ENCODE measurements around the gene NEK11. TPM values are rescaled to one million over a fixed set of nuclear protein-coding genes. Genes with fewer than 3 reads are reported as not detected.
"Not testable (repeated sequence)": the region's sequence is repeated elsewhere in the genome, so short reads cannot be mapped to it uniquely, and the experiment has no call there.

The NEK11 gene
- total RNA-seq, 2 experiments from 2014 or later: 1.0 to 1.3 TPM

DNA sequence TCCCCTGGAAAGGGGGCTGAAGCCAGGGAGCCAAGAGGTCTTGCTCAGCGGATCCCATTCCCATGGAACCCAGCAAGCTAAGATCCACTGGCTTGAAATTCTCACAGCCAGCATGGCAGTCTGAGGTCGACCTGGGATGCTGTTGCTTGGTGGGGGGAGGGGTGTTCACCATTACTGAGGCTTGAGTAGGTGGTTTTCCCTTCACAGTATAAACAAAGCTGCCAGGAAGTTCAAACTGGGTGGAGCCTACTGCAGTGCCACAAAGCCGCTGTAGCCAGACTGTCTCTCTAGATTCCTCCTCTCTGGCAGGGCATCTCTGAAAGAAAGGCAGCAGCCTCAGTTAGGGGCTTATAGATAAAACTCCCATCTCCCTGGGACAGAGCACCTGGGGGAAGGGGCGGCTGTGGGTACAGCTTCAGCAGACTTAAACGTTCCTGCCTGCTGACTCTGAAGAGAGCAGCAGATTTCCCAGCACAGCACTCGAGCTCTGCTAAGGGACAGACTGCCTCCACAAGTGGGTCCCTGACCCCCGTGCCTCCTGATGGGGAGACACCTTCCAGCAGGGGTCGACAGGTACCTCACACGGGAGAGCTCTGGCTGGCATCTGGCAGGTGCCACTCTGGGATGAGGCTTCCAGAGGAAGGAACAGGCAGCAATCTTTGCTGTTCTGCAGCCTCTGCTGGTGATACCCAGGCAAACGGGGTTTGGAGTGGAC lies 15.8 kb downstream of the NEK11 start:
- H3K27me3 Mint-ChIP-seq; intact Hi-C loops (cut with DNase I, micrococcal nuclease); H3K4me3 Mint-ChIP-seq; POLR2A ChIA-PET: not testable (repeated sequence)
- CTCF ChIA-PET: interaction anchor here (0.6 to 1.1 kb wide), 2 partner anchors 14 to 1407 kb away, joined by 3 read pairs; no protein-coding TSS in a partner anchor
- peaks cover 18% of the 10 kb centered on the region for H3K36me3 Mint-ChIP-seq (ENCODE audit: low read depth)
- H3K27ac Mint-ChIP-seq: peak overlapping the region; percentile 68
- peaks cover 29% of the 10 kb centered on the region for H3K9me3 Mint-ChIP-seq (ENCODE audit: low read depth)
- DNase-seq (peak; percentile 54), ATAC-seq (peak; percentile 74)
- H3K4me1 Mint-ChIP-seq: peaks cover 28% of the 10 kb centered on the region

DNA sequence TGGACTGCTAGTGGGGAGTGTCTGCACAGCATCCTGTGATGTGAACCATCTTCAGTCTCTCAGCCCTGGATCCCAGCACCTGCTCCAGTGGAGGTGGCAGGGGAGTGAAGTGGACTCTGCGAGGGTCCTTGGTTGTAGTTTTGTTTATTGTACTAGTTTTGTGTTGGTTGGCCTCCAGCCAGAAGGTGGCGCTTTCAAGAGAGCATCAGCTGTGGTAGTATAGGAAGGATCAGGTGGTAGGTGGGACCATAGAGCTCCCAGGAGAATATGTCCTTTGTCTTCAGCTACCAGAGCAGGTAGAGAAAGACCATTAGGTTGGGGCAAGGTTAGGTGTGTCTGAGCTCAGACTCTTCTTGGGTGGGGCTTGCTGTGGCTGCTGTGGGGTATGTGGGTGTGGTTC lies 20.9 kb downstream of the NEK11 start:
- no peaks in the 10 kb centered on the region for H3K27me3 Mint-ChIP-seq

DNA sequence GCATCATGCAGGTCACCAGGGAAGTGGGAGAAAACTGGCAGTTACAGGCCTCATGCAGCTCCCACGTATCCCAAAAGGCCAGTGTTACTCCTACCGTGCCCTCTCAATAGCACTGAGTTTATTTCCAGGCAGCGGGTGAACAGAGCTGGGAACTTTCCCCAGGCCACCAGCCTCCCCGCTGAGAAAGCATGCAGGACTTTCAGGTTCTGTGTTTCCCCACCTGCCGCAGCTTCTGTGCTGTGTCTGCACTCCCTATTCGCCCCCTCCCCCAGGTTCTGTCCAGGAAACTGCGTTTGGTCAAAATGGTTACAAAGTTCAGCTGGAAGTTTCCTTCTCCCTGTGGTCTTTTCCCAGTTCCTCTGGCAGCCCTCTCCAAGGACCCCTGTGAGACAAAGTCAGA lies 21.4 kb downstream of the NEK11 start:
- H3K27ac Mint-ChIP-seq: no peak overlapping the region
- H3K36me3 Mint-ChIP-seq (ENCODE audit: low read depth): peaks cover 18% of the 10 kb centered on the region
- POLR2A ChIA-PET: no interaction called here
- ATAC-seq: no peak
- CTCF ChIA-PET: interaction anchor here (0.6 kb wide), 1 partner anchor 962 kb away, joined by 3 read pairs; no protein-coding TSS in a partner anchor
- intact Hi-C loops (cut with DNase I, micrococcal nuclease): no loop called here
- peaks cover 5% of the 10 kb centered on the region for H3K4me1 Mint-ChIP-seq
- H3K9me3 Mint-ChIP-seq (ENCODE audit: low read depth): peaks cover 29% of the 10 kb centered on the region
- H3K27me3 Mint-ChIP-seq: no peaks in the 10 kb centered on the region
- H3K4me3 Mint-ChIP-seq: no peak overlapping the region
- DNase-seq: no peak

More for the DNA sequence above, 20.9 kb downstream of the NEK11 start:
- DNase-seq (peak; percentile 21), ATAC-seq (no peak)
- CTCF ChIA-PET: interaction anchor here (0.6 kb wide), 1 partner anchor 962 kb away, joined by 3 read pairs; no protein-coding TSS in a partner anchor
- Mint-ChIP-seq H3K27ac (no peak overlapping the region), H3K36me3 (ENCODE audit: low read depth) (peaks cover 18% of the 10 kb centered on the region), H3K4me1 (peaks cover 10% of the 10 kb centered on the region), H3K9me3 (ENCODE audit: low read depth) (peaks cover 29% of the 10 kb centered on the region), H3K4me3 (no peak overlapping the region)
- intact Hi-C loops (cut with DNase I, micrococcal nuclease): no loop called here
- POLR2A ChIA-PET: no interaction called here

DNA sequence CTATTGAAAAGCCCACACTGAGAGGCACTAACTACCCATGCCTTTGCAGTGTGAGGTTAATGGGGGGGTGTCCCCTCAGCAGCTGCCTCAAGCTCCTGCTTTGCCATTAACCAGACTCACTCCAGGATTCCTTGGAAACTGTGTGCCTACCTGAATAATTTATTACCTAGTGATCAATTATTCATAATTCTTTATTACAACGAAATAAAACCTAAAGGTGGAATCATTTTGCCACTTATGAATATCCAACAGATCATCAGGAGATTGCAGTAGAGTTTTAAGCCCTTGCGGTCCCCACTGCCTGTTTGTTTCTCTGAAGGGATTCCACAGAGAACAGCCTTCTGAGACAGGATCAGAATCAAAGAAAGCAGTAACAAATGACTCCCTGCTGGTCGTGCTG lies 23.3 kb downstream of the NEK11 start:
- Mint-ChIP-seq H3K36me3 (ENCODE audit: low read depth) (peaks cover 2% of the 10 kb centered on the region), H3K4me3 (no peak overlapping the region), H3K4me1 (no peaks in the 10 kb centered on the region), H3K9me3 (ENCODE audit: low read depth) (peaks cover 12% of the 10 kb centered on the region), H3K27ac (no peak overlapping the region), H3K27me3 (no peaks in the 10 kb centered on the region)
- CTCF ChIA-PET: no interaction called here
- no peak for ATAC-seq
- DNase-seq: no peak
- intact Hi-C loops (cut with DNase I, micrococcal nuclease): no loop called here
- POLR2A ChIA-PET: no interaction called here

DNA sequence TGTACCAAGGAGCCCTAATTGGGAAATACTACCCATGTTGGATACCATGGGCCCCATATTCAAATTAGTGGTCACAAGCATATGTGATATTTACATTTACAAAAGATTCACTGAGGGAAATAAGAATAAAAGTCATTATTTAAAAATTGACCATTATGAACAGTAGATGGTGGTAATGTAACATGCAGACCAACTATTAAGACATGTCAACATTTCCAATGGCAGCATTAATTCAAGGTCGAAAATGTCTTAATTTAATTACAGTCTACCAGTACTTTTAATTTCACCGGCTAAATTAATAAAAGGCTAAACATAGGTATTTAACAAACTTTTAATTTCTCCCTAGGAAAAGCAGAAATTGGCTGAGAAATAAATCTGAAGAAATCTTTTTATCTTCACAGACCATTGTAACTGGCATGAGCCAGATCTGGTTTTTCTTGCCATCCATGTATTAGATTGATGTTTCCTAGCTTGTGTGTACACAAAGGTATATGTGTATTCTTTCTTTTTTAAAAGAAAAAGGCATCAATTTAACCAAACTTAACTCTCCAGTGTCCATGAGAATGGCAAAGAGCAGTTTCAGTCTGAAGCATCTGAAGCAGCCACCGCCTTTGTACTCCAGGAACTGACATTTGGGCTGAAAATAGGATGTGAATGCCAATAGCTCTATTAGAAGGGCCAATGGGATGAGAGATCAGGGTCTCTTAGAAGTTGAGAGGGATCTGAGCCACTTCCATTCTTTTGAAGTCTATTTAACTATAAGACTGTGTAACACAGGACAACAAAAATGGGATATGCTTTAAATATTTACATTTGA lies 26.6 kb downstream of the NEK11 start:
- ChIA-PET CTCF (no interaction called here), POLR2A (interaction anchor here (0.6 kb wide), 1 partner anchor 18 kb away, joined by 3 read pairs; no protein-coding TSS in a partner anchor)
- Mint-ChIP-seq H3K9me3 (ENCODE audit: low read depth) (no peaks in the 10 kb centered on the region), H3K4me3 (no peak overlapping the region), H3K27ac (no peak overlapping the region), H3K4me1 (no peaks in the 10 kb centered on the region), H3K36me3 (ENCODE audit: low read depth) (no peaks in the 10 kb centered on the region), H3K27me3 (no peaks in the 10 kb centered on the region)
- intact Hi-C loops (cut with DNase I, micrococcal nuclease): no loop called here
- no peak for DNase-seq
- no peak for ATAC-seq

DNA sequence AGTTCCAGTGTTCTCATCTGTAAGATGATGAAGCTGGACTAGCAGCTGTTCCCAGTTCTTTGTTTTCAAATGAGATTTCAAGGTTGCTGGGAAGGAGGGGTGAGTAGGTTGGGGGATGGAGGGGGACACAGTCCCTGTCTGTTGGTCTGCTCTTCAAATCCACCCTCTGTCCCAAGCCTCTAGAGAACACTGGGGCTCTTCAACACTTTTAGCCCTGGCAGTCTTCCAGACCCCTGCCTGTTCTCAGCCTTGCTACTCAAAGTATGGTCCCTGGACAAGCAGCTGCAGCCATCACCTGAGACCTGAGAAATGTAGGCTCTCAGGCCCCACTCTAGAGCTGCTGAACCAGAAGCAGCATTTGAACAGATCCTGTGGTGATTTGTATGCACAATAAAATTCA lies 41.3 kb downstream of the NEK11 start:
- intact Hi-C loops (cut with DNase I, micrococcal nuclease): no loop called here
- Mint-ChIP-seq H3K9me3 (ENCODE audit: low read depth) (no peaks in the 10 kb centered on the region), H3K4me1 (peaks cover 7% of the 10 kb centered on the region), H3K27me3 (no peaks in the 10 kb centered on the region), H3K4me3 (no peak overlapping the region), H3K27ac (no peak overlapping the region), H3K36me3 (ENCODE audit: low read depth) (no peaks in the 10 kb centered on the region)
- DNase-seq (no peak), ATAC-seq (no peak)
- POLR2A ChIA-PET: no interaction called here
- CTCF ChIA-PET: interaction anchor here (0.7 kb wide), 1 partner anchor 962 kb away, joined by 3 read pairs; no protein-coding TSS in a partner anchor

DNA sequence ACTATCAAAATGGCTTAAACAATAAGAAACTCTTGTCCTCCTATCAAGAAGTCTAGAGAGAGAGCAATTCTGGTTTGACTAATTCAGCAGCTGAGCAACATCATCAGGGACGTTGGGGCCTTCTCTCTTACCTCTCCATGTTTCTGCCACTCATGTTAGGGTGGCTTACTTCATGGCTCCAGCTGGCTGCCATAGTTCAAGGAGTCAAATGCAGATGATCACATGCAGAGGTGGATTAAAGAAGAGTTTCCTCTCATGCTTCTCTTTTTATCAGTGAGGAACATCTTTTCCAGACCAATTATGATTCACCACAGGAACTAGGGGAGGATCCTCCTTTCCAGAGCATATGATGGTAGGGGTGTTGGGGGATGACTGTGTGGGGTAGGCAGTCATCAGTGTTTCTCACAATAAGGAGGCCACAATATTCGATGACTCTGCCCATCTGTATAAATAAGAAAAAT lies 45.5 kb downstream of the NEK11 start:
- intact Hi-C loops (cut with DNase I, micrococcal nuclease): no loop called here
- peaks cover 5% of the 10 kb centered on the region for H3K4me1 Mint-ChIP-seq
- DNase-seq (no peak), ATAC-seq (peak; percentile 42)
- ChIA-PET CTCF (no interaction called here), POLR2A (no interaction called here)
- no peaks in the 10 kb centered on the region for H3K27me3 Mint-ChIP-seq
- no peaks in the 10 kb centered on the region for H3K36me3 Mint-ChIP-seq (ENCODE audit: low read depth)
- no peak overlapping the region for H3K4me3 Mint-ChIP-seq
- H3K27ac Mint-ChIP-seq: no peak overlapping the region
- no peaks in the 10 kb centered on the region for H3K9me3 Mint-ChIP-seq (ENCODE audit: low read depth)

DNA sequence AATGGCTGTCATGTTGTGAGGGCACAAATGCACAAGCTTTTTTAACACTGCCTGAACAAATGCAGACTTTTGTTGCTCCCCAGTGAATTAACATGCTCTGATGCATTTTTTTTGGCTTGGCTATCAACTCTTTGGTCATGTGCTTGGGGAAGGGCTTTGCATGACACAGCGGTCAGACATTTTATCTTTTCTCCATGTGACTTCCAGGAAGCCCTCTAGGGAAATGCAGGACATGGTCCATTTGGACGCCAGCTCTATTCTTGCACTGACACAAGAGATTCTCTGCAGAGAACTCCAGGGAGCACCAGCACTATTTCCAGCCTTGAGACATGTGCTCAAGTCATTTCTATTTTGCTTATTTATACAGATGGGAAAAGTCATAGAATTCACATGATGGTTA lies 46.2 kb downstream of the NEK11 start:
- intact Hi-C loops (cut with DNase I, micrococcal nuclease): no loop called here
- Mint-ChIP-seq H3K9me3 (ENCODE audit: low read depth) (no peaks in the 10 kb centered on the region), H3K36me3 (ENCODE audit: low read depth) (no peaks in the 10 kb centered on the region), H3K27me3 (no peaks in the 10 kb centered on the region), H3K27ac (no peak overlapping the region), H3K4me3 (no peak overlapping the region), H3K4me1 (peaks cover 5% of the 10 kb centered on the region)
- ChIA-PET POLR2A (no interaction called here), CTCF (no interaction called here)
- no peak for ATAC-seq
- no peak for DNase-seq

DNA sequence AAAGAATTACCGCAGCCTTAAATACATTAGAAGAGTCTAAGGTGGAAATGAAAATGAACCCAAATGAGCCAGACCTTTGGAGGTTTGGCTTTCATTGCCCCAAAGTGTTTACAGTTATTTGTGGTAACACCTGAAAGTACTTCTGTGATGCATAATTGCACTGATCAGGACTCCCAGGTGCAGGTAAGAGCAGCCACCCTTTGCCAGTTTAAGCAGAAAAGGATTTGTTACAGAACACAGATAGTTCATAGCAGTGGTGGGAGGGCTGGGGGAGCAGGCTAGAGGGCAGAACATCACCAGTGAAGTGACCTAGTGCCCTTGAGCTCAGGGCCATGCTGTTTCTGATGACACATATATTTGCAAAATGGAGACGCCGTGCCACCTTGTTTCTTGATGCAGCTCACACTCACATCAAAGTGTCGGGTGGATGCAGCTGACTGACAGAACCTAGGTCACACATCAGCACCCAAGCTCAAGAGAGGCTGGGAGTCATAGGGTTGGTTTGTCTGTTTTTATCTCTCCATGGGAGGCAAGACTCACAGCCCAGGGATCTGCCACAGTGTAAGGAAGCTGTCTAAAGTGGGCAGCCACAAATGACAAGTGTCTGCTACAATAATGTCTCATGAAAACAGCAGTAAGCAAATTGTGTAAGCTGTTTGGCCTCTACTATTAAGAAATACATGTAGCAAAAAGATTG lies 49.1 kb downstream of the NEK11 start:
- CTCF ChIA-PET: no interaction called here

DNA sequence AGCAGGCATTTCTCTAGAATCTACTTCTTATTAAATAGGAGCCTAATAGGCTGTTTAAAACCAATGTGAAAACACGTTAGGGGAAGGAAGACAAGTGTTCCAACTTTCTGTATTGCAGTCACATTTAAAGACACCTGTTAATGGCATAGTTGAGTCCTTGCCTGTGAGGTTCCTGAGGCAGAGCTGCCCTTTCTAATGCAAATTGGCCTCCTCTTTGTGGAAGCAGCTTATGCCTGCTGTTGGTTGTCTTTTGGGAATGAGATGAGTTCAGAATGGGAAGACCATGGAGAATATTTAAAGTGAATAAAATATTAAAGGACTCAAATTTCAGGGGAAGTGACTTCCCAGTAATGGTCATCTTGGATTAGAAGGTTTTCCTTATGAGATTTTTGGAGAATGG lies 51.2 kb downstream of the NEK11 start:
- intact Hi-C loops (cut with DNase I, micrococcal nuclease): no loop called here
- Mint-ChIP-seq H3K9me3 (ENCODE audit: low read depth) (no peaks in the 10 kb centered on the region), H3K36me3 (ENCODE audit: low read depth) (no peaks in the 10 kb centered on the region), H3K4me1 (no peaks in the 10 kb centered on the region), H3K27ac (no peak overlapping the region), H3K27me3 (no peaks in the 10 kb centered on the region), H3K4me3 (no peak overlapping the region)
- POLR2A ChIA-PET: no interaction called here
- CTCF ChIA-PET: interaction anchor here (0.6 to 1.7 kb wide), 2 partner anchors 15 to 53 kb away, joined by 3 read pairs; no protein-coding TSS in a partner anchor
- ATAC-seq (no peak), DNase-seq (no peak)

More for the DNA sequence above, 49.1 kb downstream of the NEK11 start:
- no peak for ATAC-seq
- DNase-seq: no peak
- no peak overlapping the region for H3K27ac Mint-ChIP-seq
- no peak overlapping the region for H3K4me3 Mint-ChIP-seq
- H3K9me3 Mint-ChIP-seq (ENCODE audit: low read depth): no peaks in the 10 kb centered on the region
- H3K27me3 Mint-ChIP-seq: no peaks in the 10 kb centered on the region
- intact Hi-C loops (cut with DNase I, micrococcal nuclease): no loop called here
- POLR2A ChIA-PET: no interaction called here
- H3K4me1 Mint-ChIP-seq: peaks cover 5% of the 10 kb centered on the region
- no peaks in the 10 kb centered on the region for H3K36me3 Mint-ChIP-seq (ENCODE audit: low read depth)

DNA sequence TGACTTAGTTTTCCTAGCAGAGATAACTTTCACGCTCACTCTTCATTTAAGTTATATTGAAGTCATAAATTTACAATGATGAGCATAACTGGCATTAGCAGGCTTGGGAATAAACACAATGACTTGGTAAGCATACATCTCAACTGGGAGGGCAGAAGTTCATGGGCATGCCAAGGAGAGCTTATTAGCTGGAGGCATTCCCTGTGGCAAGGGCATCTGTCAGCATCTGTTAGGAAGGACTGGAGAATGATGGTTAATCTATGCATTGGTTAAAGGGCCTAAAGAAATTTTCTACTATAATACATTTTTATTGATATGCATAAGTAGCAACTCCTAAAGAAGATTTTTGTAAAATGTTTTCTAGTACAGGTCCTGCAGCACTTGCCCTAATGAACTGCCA lies 52.4 kb downstream of the NEK11 start:
- intact Hi-C loops (cut with DNase I, micrococcal nuclease): no loop called here
- no peaks in the 10 kb centered on the region for H3K9me3 Mint-ChIP-seq (ENCODE audit: low read depth)

More for the DNA sequence above, 52.4 kb downstream of the NEK11 start:
- no peak for DNase-seq
- Mint-ChIP-seq H3K27me3 (no peaks in the 10 kb centered on the region), H3K36me3 (ENCODE audit: low read depth) (no peaks in the 10 kb centered on the region), H3K4me3 (no peak overlapping the region), H3K27ac (no peak overlapping the region), H3K4me1 (no peaks in the 10 kb centered on the region)
- POLR2A ChIA-PET: no interaction called here
- CTCF ChIA-PET: no interaction called here
- no peak for ATAC-seq

All from activated CD4-positive, alpha-beta T cell treated with anti-CD3 and anti-CD28 coated beads for 36 hours (primary cell).